ENCODE data around the gene CCDC178. TPM values are rescaled to one million over a fixed set of nuclear protein-coding genes. Genes with fewer than 3 reads are reported as not detected.
"Not testable (repeated sequence)": the region's sequence is repeated elsewhere in the genome, so short reads cannot be mapped to it uniquely, and the experiment has no call there.

Gene CCDC178
- total RNA-seq, 1 donor from 2014 or later: not detected

DNA sequence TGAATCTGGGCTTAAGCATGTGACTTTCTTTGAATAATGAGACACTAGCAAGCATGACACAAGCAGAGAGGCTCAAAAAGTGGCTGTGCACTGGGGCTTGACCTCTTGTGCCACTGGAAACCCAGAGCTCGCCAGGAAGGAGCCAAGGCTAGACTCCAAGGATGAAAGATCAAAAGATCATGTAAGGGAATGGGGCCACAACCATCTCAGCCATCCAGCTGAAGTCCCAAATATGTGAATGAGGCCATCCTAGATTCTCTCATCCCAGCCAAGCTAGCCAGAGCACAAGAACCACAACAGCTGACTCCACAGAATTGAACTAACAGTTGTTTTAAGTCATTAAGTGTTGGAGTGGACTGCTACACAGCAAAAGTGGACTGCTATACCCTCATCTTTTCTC, 288.1 kb downstream of the CCDC178 start:
- H3K36me3 Mint-ChIP-seq (ENCODE audit: unreplicated experiment): no peaks in the 10 kb centered on the region
- H3K4me3 Mint-ChIP-seq (ENCODE audit: unreplicated experiment): no peak overlapping the region
- no peak overlapping the region for H3K27ac Mint-ChIP-seq (ENCODE audit: unreplicated experiment)
- no peak for TF ChIP-seq CTCF (IDR thresholded peaks at IDR 0.05)
- peaks cover under 1% of the 10 kb centered on the region for H3K4me1 Mint-ChIP-seq (ENCODE audit: unreplicated experiment)
- no peak for DNase-seq (ENCODE audit: extremely low spot score, unreplicated experiment)
- H3K27me3 Mint-ChIP-seq (ENCODE audit: unreplicated experiment): no peaks in the 10 kb centered on the region
- H3K9me3 Mint-ChIP-seq (ENCODE audit: unreplicated experiment): peaks cover 4% of the 10 kb centered on the region

DNA sequence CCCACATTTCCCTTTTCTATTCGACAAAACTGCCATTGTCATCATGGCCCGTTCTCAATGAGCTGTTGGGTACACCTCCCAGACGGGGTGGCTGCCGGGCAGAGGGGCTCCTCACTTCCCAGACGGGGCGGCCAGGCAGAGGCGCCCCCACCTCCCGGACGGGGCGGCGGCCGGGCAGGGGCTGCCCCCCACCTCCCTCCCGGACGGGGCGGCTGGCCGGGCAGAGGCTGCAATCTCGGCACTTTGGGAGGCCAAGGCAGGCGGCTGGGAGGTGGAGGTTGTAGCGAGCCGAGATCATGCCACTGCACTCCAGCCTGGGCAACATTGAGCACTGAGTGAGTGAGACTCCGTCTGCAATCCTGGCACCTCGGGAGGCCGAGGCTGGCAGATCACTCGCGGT, 292.7 kb downstream of the CCDC178 start:
- H3K4me1 Mint-ChIP-seq (ENCODE audit: unreplicated experiment); H3K9me3 Mint-ChIP-seq (ENCODE audit: unreplicated experiment); DNase-seq (ENCODE audit: extremely low spot score, unreplicated experiment); H3K27ac Mint-ChIP-seq (ENCODE audit: unreplicated experiment); H3K4me3 Mint-ChIP-seq (ENCODE audit: unreplicated experiment); H3K27me3 Mint-ChIP-seq (ENCODE audit: unreplicated experiment); H3K36me3 Mint-ChIP-seq (ENCODE audit: unreplicated experiment): not testable (repeated sequence)

DNA sequence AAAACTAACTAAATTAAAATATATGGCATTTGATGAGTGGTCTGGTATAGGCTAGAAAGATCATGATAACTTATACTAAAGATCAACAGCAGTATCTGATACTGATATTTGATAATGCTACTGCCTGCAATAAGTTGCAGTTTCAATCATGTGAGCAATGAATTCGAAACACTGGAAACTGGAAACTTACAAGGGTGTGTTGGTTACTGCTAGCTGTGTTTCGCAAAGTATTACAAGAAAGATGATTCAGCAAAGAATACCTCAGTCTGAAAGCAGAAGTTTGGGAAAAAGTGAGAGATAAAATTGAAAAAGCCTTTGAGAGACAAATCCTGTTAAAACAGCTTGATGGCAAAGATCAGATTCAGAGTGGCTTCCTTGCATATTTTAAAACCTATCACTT, 294.5 kb downstream of the CCDC178 start:
- no peak for TF ChIP-seq CTCF (IDR thresholded peaks at IDR 0.05)
- Mint-ChIP-seq H3K4me3 (ENCODE audit: unreplicated experiment) (no peak overlapping the region), H3K9me3 (ENCODE audit: unreplicated experiment) (peaks cover 4% of the 10 kb centered on the region), H3K27ac (ENCODE audit: unreplicated experiment) (no peak overlapping the region), H3K36me3 (ENCODE audit: unreplicated experiment) (no peaks in the 10 kb centered on the region), H3K27me3 (ENCODE audit: unreplicated experiment) (peaks cover 7% of the 10 kb centered on the region), H3K4me1 (ENCODE audit: unreplicated experiment) (no peaks in the 10 kb centered on the region)
- no peak for DNase-seq (ENCODE audit: extremely low spot score, unreplicated experiment)

DNA sequence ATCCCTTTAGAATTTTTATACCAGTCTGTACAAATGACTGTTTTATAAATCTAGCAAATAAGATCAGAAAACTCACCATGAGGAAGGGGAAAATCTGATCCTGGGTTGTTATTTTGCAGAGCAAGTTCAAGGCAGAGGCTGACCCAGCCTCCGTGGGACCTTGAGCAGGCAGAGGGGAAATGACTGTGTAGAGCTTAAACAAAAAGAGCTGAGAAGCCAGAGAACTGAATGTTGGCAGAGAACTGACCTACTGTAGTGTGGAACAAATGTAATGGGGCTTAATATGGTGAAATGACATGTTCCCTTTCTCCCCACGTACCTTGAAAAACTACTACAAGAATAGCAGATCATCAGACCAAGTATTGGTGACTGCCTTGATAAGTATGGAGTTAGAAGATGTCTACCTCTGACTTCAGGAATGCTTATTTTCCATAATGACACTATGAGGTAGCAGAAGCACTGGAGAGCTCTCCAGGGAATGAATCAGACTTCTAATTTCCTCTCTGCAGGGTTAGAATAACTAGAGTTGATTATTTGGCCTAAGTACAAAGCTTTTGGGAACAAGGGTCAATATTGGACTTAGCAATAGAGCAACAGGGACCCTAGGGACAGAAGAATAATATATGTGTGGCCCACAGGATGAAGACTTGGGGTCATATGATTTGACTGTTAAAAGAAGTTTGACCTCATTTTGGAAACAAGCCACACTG, 304.4 kb downstream of the CCDC178 start:
- Mint-ChIP-seq H3K27me3 (ENCODE audit: unreplicated experiment) (peaks cover 13% of the 10 kb centered on the region), H3K4me1 (ENCODE audit: unreplicated experiment) (no peaks in the 10 kb centered on the region), H3K27ac (ENCODE audit: unreplicated experiment) (no peak overlapping the region), H3K9me3 (ENCODE audit: unreplicated experiment) (peaks cover 12% of the 10 kb centered on the region), H3K4me3 (ENCODE audit: unreplicated experiment) (no peak overlapping the region), H3K36me3 (ENCODE audit: unreplicated experiment) (no peaks in the 10 kb centered on the region)
- no peak for DNase-seq (ENCODE audit: extremely low spot score, unreplicated experiment)
- no peak for TF ChIP-seq CTCF (IDR thresholded peaks at IDR 0.05)

- Mint-ChIP-seq H3K27ac (ENCODE audit: unreplicated experiment) (no peak overlapping the region), H3K4me3 (ENCODE audit: unreplicated experiment) (no peak overlapping the region), H3K4me1 (ENCODE audit: unreplicated experiment) (no peaks in the 10 kb centered on the region), H3K27me3 (ENCODE audit: unreplicated experiment) (peaks cover 13% of the 10 kb centered on the region), H3K36me3 (ENCODE audit: unreplicated experiment) (no peaks in the 10 kb centered on the region), H3K9me3 (ENCODE audit: unreplicated experiment) (no peaks in the 10 kb centered on the region)
- DNase-seq (ENCODE audit: extremely low spot score, unreplicated experiment): no peak
- TF ChIP-seq CTCF (IDR thresholded peaks at IDR 0.05): no peak
Measured at GRCh38 chr18:33132657-33133056, 307.9 kb downstream of the CCDC178 start.
